H9 (cell line): ENCODE data around the gene ANKRD55. TPM values are rescaled to one million over a fixed set of nuclear protein-coding genes. Genes with fewer than 3 reads are reported as not detected.

Source experiments
- DNase-seq: peaks from one replicate; pipeline ENCODE4 v3.0.0-alpha.2; 2017
- H2AFZ ChIP-seq: one replicate; pipeline ENCODE4 v1.6.1; 2013; ENCODE audit warnings: mild to moderate bottlenecking, low read length, control low read depth, moderate library complexity
- H2AK5ac ChIP-seq: 2 replicates; pipeline ENCODE4 v1.6.1; 2013; ENCODE audit warnings: low read length, control low read depth, mixed read lengths; ENCODE audit not compliant: insufficient read length
- H2BK120ac ChIP-seq: one replicate; pipeline ENCODE4 v1.6.1; 2013; ENCODE audit warnings: low read depth, mild to moderate bottlenecking, low read length, control low read depth, inconsistent platforms; ENCODE audit not compliant: poor library complexity, severe bottlenecking
- H2BK12ac ChIP-seq: 2 replicates; pipeline ENCODE4 v1.6.1; 2013; ENCODE audit warnings: low read length, control low read depth, mixed read lengths, low read depth; ENCODE audit not compliant: insufficient read length
- H2BK15ac ChIP-seq: 2 replicates; pipeline ENCODE4 v1.6.1; 2013; ENCODE audit warnings: low read depth, low read length, control low read depth
- H2BK20ac ChIP-seq: one replicate; pipeline ENCODE4 v1.6.1; 2013; ENCODE audit warnings: low read depth, mild to moderate bottlenecking, low read length, control low read depth, inconsistent platforms; ENCODE audit not compliant: poor library complexity, severe bottlenecking
- H2BK5ac ChIP-seq: 2 replicates; pipeline ENCODE4 v1.6.1; 2013; ENCODE audit warnings: low read length, control low read depth, mixed read lengths; ENCODE audit not compliant: insufficient read length
- H3K14ac ChIP-seq: 2 replicates; pipeline ENCODE4 v1.6.1; 2013; ENCODE audit warnings: low read length, control low read depth; ENCODE audit not compliant: insufficient read depth
- H3K18ac ChIP-seq: 2 replicates; pipeline ENCODE4 v1.6.1; 2013; ENCODE audit warnings: low read depth, mild to moderate bottlenecking, mixed read lengths, low read length, control low read depth; ENCODE audit not compliant: insufficient read length
- H3K23ac ChIP-seq: 2 replicates; pipeline ENCODE4 v1.6.1; 2013; ENCODE audit warnings: low read length, control low read depth, mixed read lengths, low read depth; ENCODE audit not compliant: insufficient read length
- H3K23me2 ChIP-seq: 2 replicates; pipeline ENCODE4 v1.6.1; 2013; ENCODE audit warnings: low read depth, mild to moderate bottlenecking, mixed read lengths, low read length, control low read depth; ENCODE audit not compliant: insufficient read length, poor library complexity, severe bottlenecking
- H3K27ac ChIP-seq: 2 replicates; pipeline ENCODE4 v1.5.1; 2013; ENCODE audit warnings: low read length, control low read depth, mixed read lengths, low read depth; ENCODE audit not compliant: insufficient read length
- H3K27me3 ChIP-seq: 2 replicates; pipeline ENCODE4 v1.6.1; 2013; ENCODE audit warnings: low read length, control low read depth, inconsistent platforms; ENCODE audit not compliant: insufficient read depth
- H3K4ac ChIP-seq: 2 replicates; pipeline ENCODE4 v1.6.1; 2013; ENCODE audit warnings: low read depth, mild to moderate bottlenecking, control low read depth, inconsistent platforms, low read length, moderate library complexity
- H3K4me1 ChIP-seq: 2 replicates; pipeline ENCODE4 v1.6.1; 2013; ENCODE audit warnings: low read length, control low read depth, inconsistent platforms; ENCODE audit not compliant: insufficient read depth
- H3K4me2 ChIP-seq: 2 replicates; pipeline ENCODE4 v1.6.1; 2013; ENCODE audit warnings: low read length, control low read depth, mixed read lengths; ENCODE audit not compliant: insufficient read length, insufficient read depth
- H3K56ac ChIP-seq: 2 replicates; pipeline ENCODE4 v1.6.1; 2013; ENCODE audit warnings: low read depth, mild to moderate bottlenecking, mixed read lengths, low read length, control low read depth; ENCODE audit not compliant: insufficient read length
- H3K79me1 ChIP-seq: 2 replicates; pipeline ENCODE4 v1.6.1; 2013; ENCODE audit warnings: low read depth, mild to moderate bottlenecking, moderate library complexity, low read length, control low read depth, inconsistent platforms; ENCODE audit not compliant: insufficient read depth, poor library complexity, severe bottlenecking
- H3K79me2 ChIP-seq: 2 replicates; pipeline ENCODE4 v1.6.1; 2013; ENCODE audit warnings: low read length, control low read depth, inconsistent platforms; ENCODE audit not compliant: insufficient read depth
- H3K9ac ChIP-seq: 2 replicates; pipeline ENCODE4 v1.6.1; 2013; ENCODE audit warnings: low read length, control low read depth, mixed read lengths; ENCODE audit not compliant: insufficient read length; ENCODE audit errors: extremely low read depth
- H3K9me3 ChIP-seq: one replicate; pipeline ENCODE4 v1.6.1; 2013; ENCODE audit warnings: low read depth, low read length, inconsistent platforms; ENCODE audit not compliant: control insufficient read depth
- H3T11ph ChIP-seq: one replicate; pipeline ENCODE4 v1.6.1; 2013; ENCODE audit warnings: mild to moderate bottlenecking, low read length, control low read depth, inconsistent platforms
- H4K20me1 ChIP-seq: one replicate; pipeline ENCODE4 v1.6.1; 2013; ENCODE audit not compliant: control insufficient read depth, insufficient read length, insufficient read depth
- H4K5ac ChIP-seq: 2 replicates; pipeline ENCODE4 v1.6.1; 2013; ENCODE audit warnings: low read depth, mild to moderate bottlenecking, mixed read lengths, low read length, control low read depth; ENCODE audit not compliant: insufficient read length
- H4K8ac ChIP-seq: replicated peaks from 2 replicates; pipeline ENCODE4 v1.6.1; 2013; ENCODE audit warnings: low read length, control low read depth, mixed read lengths, low read depth; ENCODE audit not compliant: insufficient read length
- H4K91ac ChIP-seq: 2 replicates; pipeline ENCODE4 v1.6.1; 2013; ENCODE audit warnings: low read depth, mild to moderate bottlenecking, moderate library complexity, mixed read lengths, low read length, control low read depth; ENCODE audit not compliant: insufficient read length
- H3K27ac Mint-ChIP-seq, 3 experiments: 2 replicates in 2 of 3; 3 replicates in 1 of 3; pipeline ENCODE4 v1.8.0; 2020 to 2021; ENCODE audit warnings: mixed read lengths in 3 of 3, mild to moderate bottlenecking in 1 of 3, moderate library complexity in 1 of 3
- H3K27me3 Mint-ChIP-seq: 2 replicates; pipeline ENCODE4 v1.8.0; 2021; ENCODE audit warnings: low read depth, mild to moderate bottlenecking, moderate library complexity, mixed read lengths
- H3K36me3 Mint-ChIP-seq, 3 experiments: 2 replicates in 2 of 3; 3 replicates in 1 of 3; pipeline ENCODE4 v1.8.0; 2020 to 2021; ENCODE audit warnings: low read depth in 3 of 3, mixed read lengths in 3 of 3; ENCODE audit not compliant: insufficient read depth in 1 of 3
- H3K4me1 Mint-ChIP-seq, 2 experiments: 2 replicates each; pipeline ENCODE4 v1.8.0; 2020; ENCODE audit warnings: mixed read lengths in 2 of 2
- H3K4me3 Mint-ChIP-seq, 2 experiments: 2 replicates in 1 of 2; 3 replicates in 1 of 2; pipeline ENCODE4 v1.8.0; 2020 to 2021; ENCODE audit warnings: mild to moderate bottlenecking in 2 of 2, mixed read lengths in 2 of 2, moderate library complexity in 1 of 2
- H3K9me3 Mint-ChIP-seq, 2 experiments: 2 replicates in 1 of 2; 3 replicates in 1 of 2; pipeline ENCODE4 v1.8.0; 2020; ENCODE audit warnings: mild to moderate bottlenecking in 2 of 2, mixed read lengths in 2 of 2, moderate library complexity in 1 of 2
- CTCF ChIP-seq: fragments of 200-600 bp; sonication (generic); conservative IDR thresholded peaks from 3 replicates; pipeline ENCODE4 v1.8.0; 2021; ENCODE audit warnings: antibody characterized with exemption, mild to moderate bottlenecking
- WGBS: extraction: QIAGEN DNeasy Blood & Tissue Kit; methylation state at CpG from one replicate; pipeline ENCODE4 v1.1.7; 2013; ENCODE audit warnings: missing lambda C conversion rate, low lambda C conversion rate, mixed read lengths; ENCODE audit not compliant: insufficient read length; ENCODE audit errors: extremely low coverage; 5-methylcytosine and 5-hydroxymethylcytosine counted together
- total RNA-seq: library from RNA; stranded (reverse); gene quantifications from 2 replicates; pipeline ENCODE4 v1.2.1, GENCODE V29; 2021

The ANKRD55 gene
- total RNA-seq, 1 experiment from 2014 or later = not detected

GRCh38 chr5:56278335-56278753 lies 45.2 kb upstream of the ANKRD55 start:
- Histone ChIP-seq H3K79me1 (no peaks in the 10 kb centered on the region), H3K4me1 (peaks cover 3% of the 10 kb centered on the region; the same call in 1 of the 2 replicates), H4K91ac (no peak overlapping the region), H3K9ac (no peak overlapping the region), H3K18ac (no peak overlapping the region), H3K4me2 (no peak overlapping the region), H4K8ac (no peak overlapping the region), H4K20me1 (no peaks in the 10 kb centered on the region), H2BK120ac (no peak overlapping the region), H3T11ph (no peak overlapping the region), H3K23me2 (no peaks in the 10 kb centered on the region), H3K79me2 (no peaks in the 10 kb centered on the region), H2AFZ (no peak overlapping the region), H3K4ac (no peak overlapping the region), H2BK5ac (no peak overlapping the region), H2BK15ac (no peak overlapping the region), H4K5ac (no peak overlapping the region), H3K23ac (no peak overlapping the region), H3K14ac (no peak overlapping the region), H2BK12ac (no peak overlapping the region), H3K27ac (no peak overlapping the region), H3K56ac (no peak overlapping the region), H3K9me3 (no peaks in the 10 kb centered on the region), H2AK5ac (no peak overlapping the region), H3K27me3 (no peaks in the 10 kb centered on the region), H2BK20ac (no peak overlapping the region)
- Mint-ChIP-seq H3K36me3 (no peaks in the 10 kb centered on the region; a peak in 1 of 7 replicates), H3K4me1 (peaks cover 5 to 12% of the 10 kb centered on the region in 2 experiments), H3K4me3 (no peak overlapping the region), H3K9me3 (no peaks in the 10 kb centered on the region), H3K27me3 (no peaks in the 10 kb centered on the region; the same call in 1 of the 2 replicates), H3K27ac (no peak overlapping the region)
- TF ChIP-seq CTCF = no peak
- no peak for DNase-seq
- WGBS = no CpG with 5 or more reads among the region's 7 CpGs
